Natural killer cell treated with Interleukin-12 subunit alpha and Interleukin-12 subunit beta and Interleukin-15 and Interleukin-18, amount 100 ng/mL, for 72 hours (primary cell): ENCODE results near the gene TRIM72. TPM values are rescaled to one million over a fixed set of nuclear protein-coding genes. Genes with fewer than 3 reads are reported as not detected.
"Not testable (repeated sequence)": the region's sequence is repeated elsewhere in the genome, so short reads cannot be mapped to it uniquely, and the experiment has no call there.

Experiments used
- ATAC-seq, 2 donors: fragments of 150-1000 bp; cut with Tn5 transposase in 1 of 2; sonication (Bioruptor Pico), chemical (Tn5 transposase) in 1 of 2; 2 replicates each; pipeline ENCODE4 v1.10.0; 2021
- DNase-seq: peaks from one replicate; pipeline ENCODE4 v3.0.0; 2022; ENCODE audit warnings: low spot score
- H3K27ac Mint-ChIP-seq, 2 donors: 1 replicate in 1 of 2; 2 replicates in 1 of 2; pipeline ENCODE4 v1.8.0; 2022; ENCODE audit warnings: mixed read lengths in 2 of 2, mild to moderate bottlenecking in 1 of 2, moderate library complexity in 1 of 2
- H3K27me3 Mint-ChIP-seq, 2 donors: 1 replicate in 1 of 2; 2 replicates in 1 of 2; pipeline ENCODE4 v1.8.0; 2022; ENCODE audit warnings: mixed read lengths in 2 of 2
- H3K36me3 Mint-ChIP-seq: one replicate; pipeline ENCODE4 v1.8.0; 2022; ENCODE audit warnings: mixed read lengths
- H3K4me1 Mint-ChIP-seq, 2 donors: 1 replicate in 1 of 2; 2 replicates in 1 of 2; pipeline ENCODE4 v1.8.0; 2022; ENCODE audit warnings: low read depth in 2 of 2, mixed read lengths in 2 of 2, mild to moderate bottlenecking in 1 of 2
- H3K4me3 Mint-ChIP-seq: one replicate; pipeline ENCODE4 v1.8.0; 2022; ENCODE audit warnings: mixed read lengths
- H3K9me3 Mint-ChIP-seq: 2 replicates; pipeline ENCODE4 v1.8.0; 2022; ENCODE audit warnings: mixed read lengths
- total RNA-seq, 2 donors: library from RNA; stranded (reverse); gene quantifications; one replicate each; pipeline ENCODE4 v1.2.3, GENCODE V29; 2022

TRIM72 gene
- total RNA-seq, 2 donors from 2014 or later, result 0.06 TPM; not detected in 1

- H3K9me3 Mint-ChIP-seq, result no peaks in the 10 kb centered on the region
- DNase-seq (no peak), ATAC-seq (peak; percentile 39 to 57)
- peak overlapping the region; percentile 1 for H3K4me3 Mint-ChIP-seq
- H3K36me3 Mint-ChIP-seq, result peaks cover 25% of the 10 kb centered on the region
- H3K27ac Mint-ChIP-seq, result peak overlapping the region; percentile 29 to 60
- H3K27me3 Mint-ChIP-seq, result no peaks in the 10 kb centered on the region
- H3K4me1 Mint-ChIP-seq, result peaks cover 48 to 60% of the 10 kb centered on the region in 2 donors
These were observed 17.4 kb upstream of the TRIM72 start for GRCh38 chr16:31196324-31197088.

- H3K36me3 Mint-ChIP-seq, result peaks cover 17% of the 10 kb centered on the region
- ATAC-seq (no peak), DNase-seq (no peak)
- H3K4me1 Mint-ChIP-seq, result peaks cover 47 to 58% of the 10 kb centered on the region in 2 donors
- peak overlapping the region; percentile 36 to 48 for H3K27ac Mint-ChIP-seq
- no peak overlapping the region for H3K4me3 Mint-ChIP-seq
- no peaks in the 10 kb centered on the region for H3K27me3 Mint-ChIP-seq
- H3K9me3 Mint-ChIP-seq, result no peaks in the 10 kb centered on the region
These were observed 15.6 kb upstream of the TRIM72 start for GRCh38 chr16:31198207-31198882.

- Mint-ChIP-seq H3K36me3 (peaks cover 13% of the 10 kb centered on the region), H3K27ac (peak overlapping the region; percentile 36 to 48), H3K4me3 (peak overlapping the region; percentile 11), H3K9me3 (no peaks in the 10 kb centered on the region), H3K27me3 (no peaks in the 10 kb centered on the region), H3K4me1 (peaks cover 48 to 56% of the 10 kb centered on the region in 2 donors)
- DNase-seq (no peak), ATAC-seq (no peak)
These were observed 14.4 kb upstream of the TRIM72 start for GRCh38 chr16:31199430-31200041.

DNA sequence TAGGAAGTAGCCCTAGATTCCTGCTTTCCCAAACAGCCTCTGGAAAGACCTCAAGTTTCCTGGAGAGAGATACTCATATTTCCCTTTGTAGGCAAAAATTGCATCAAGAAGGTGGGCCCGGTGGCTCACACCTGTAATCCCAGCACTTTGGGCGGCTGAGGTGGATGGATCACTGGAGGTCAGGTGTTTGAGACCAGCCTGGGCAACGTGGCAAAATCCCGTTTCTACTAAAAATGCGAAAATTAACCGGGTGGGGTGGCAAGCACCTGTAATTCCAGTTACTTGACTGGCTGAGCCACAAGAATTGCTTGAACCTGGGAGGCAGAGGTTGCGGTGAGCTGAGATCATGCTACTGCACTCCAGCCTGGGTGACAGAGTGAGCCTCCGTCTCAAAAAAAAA lies 13.8 kb upstream of the TRIM72 start:
- not testable (repeated sequence) for H3K9me3 Mint-ChIP-seq, DNase-seq, ATAC-seq, H3K27me3 Mint-ChIP-seq
- H3K36me3 Mint-ChIP-seq, result peaks cover 13% of the 10 kb centered on the region
- peaks cover 48 to 52% of the 10 kb centered on the region in 2 donors for H3K4me1 Mint-ChIP-seq
- peak overlapping the region; percentile 36 to 48 for H3K27ac Mint-ChIP-seq
- peak overlapping the region; percentile 11 for H3K4me3 Mint-ChIP-seq

DNA sequence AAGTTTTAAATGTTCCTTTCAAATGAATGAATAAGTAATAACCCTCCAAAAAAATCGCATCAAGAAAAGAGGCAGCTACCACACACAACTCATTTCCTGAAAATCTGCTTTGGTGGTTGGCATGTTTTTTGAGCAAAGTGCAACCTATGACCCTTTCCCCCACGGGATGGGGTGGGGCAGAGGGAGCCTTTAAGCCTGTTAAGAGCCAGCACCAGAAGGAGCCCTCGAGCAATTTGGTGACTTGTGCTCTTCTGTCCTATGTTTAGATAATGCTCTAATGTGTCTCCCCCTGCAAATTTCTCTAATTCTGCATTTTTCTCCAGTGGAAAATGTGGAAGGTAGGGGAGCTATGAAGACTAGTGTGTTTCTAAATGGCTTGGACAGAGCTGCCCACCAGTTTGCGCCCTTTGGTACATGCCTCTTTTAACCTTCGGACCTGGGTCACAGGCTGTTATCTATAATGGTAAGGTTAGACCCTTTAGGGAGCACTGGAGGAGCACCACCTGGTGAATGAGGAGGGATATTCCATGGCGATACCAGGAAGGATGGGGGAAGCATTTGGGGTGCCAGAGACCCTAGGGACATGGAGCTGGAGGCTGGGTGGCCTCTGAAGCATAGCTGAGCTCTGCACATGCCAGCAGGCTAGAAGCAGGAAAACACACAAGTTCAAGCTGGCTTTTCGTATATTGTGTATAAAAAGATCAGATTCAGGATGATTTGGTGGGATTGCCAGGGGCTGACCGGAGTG lies 12.9 kb upstream of the TRIM72 start:
- DNase-seq (no peak), ATAC-seq (peak in 1 of 2 donors; percentile 41)
- Mint-ChIP-seq H3K36me3 (peaks cover 12% of the 10 kb centered on the region), H3K4me1 (peaks cover 50 to 53% of the 10 kb centered on the region in 2 donors), H3K27me3 (no peaks in the 10 kb centered on the region), H3K27ac (peak overlapping the region; percentile 83 to 93), H3K4me3 (peak overlapping the region; percentile 92), H3K9me3 (no peaks in the 10 kb centered on the region)

DNA sequence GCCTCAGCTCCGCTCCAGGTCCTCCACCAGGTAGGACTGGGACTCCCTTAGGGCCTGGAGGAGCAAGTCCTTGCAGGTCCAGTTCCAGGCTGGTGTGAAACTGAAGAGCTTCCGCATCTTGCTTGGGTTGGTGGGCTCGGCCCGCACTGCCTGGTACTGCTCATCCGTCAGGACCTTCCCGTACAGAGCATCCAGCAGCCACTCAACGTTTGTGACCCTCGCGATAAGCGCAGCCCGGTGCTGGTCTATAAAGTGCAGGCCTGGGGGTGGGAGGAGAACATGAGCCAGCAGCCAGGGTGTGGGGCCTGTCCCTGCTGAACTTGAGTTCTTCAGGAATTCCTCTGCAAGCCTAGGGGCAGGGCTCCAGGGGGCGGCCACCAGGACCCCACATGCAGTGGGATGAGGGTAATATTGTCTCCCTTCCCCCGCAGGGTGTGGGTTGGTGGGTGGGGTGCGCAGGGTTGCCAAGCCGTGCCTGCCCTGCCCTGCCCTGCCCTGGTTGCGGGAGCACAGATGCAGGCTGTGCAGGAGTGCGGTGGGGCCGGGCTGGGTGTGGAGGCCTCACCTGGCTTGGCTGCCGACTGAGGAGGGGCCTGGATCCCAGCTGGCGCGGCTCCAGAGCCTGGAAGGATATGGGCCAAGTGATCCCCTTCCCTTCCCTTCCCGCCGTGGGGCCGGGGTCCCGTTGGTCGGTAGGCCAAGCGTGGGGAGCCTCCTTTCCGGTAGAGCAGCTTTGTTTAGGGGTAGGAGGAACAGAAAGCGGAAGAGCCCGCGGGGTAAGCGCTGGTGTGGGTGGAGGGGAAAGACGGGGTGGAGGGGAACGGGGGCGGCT lies 12.1 kb upstream of the TRIM72 start:
- Mint-ChIP-seq H3K9me3 (no peaks in the 10 kb centered on the region), H3K27ac (peak overlapping the region; percentile 83 to 93), H3K27me3 (no peaks in the 10 kb centered on the region), H3K4me3 (peak overlapping the region; percentile 92), H3K4me1 (peaks cover 45 to 53% of the 10 kb centered on the region in 2 donors), H3K36me3 (peaks cover 8% of the 10 kb centered on the region)
- ATAC-seq, result peak; percentile 71 to 79
- peak; percentile 69 for DNase-seq

- Mint-ChIP-seq H3K4me3 (peak within 1 kb of the TSS; percentile 92), H3K27ac (peak within 1 kb of the TSS; percentile 83 to 93), H3K4me1 (peaks cover 45 to 53% of the 10 kb centered on the region in 2 donors), H3K27me3 (no peaks in the 10 kb centered on the region), H3K36me3 (peaks cover 8% of the 10 kb centered on the region), H3K9me3 (no peaks in the 10 kb centered on the region)
- DNase-seq (no peak), ATAC-seq (peak; percentile 62 to 70)
These were observed 11.2 kb upstream of the TRIM72 start, which contains the start of gene PYCARD for GRCh38 chr16:31202414-31203375. Gene PYCARD (minus strand): TSS chr16:31202760. CDS start chr16:31202690, 70 bp downstream.

DNA sequence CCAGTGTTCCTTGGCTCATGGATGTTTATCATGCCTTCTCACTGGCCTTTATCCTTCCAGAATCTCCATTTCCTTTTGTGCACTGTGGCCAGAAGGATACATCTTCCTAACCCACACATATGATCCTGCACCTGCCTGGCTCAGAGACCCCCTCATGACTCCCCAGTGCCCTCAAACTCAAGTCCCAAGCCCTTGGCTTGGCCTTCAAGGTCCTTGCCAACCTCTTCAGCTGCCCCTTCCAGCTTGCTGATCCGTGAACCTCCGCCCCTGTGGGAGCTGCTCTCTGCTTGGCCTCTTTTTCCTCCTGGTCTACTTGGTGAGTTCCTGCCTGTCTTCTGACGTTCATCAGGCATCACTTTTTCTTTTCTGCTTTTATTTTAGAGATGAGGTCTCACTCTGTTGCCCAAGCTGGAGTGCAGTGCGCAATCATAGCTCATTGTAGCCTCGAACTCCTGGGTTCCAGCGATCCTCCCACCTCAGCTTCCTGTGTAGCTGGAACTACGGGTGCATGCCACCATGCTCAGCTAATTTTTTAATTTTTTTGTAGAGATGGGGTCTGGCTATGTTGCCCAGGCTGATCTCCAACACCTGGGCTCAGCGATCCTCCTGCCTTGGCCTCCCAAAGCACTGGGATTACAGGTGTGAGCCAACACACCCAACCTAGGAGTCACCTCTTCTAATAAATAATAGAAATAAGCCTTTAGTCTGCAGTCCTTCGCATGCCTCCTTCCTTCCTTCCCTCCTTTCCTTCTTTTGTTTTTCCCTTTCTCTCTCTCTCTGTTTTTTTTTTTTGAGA lies 8.8 kb upstream of the TRIM72 start:
- peak overlapping the region in 1 of 2 donors; percentile 78 for H3K27ac Mint-ChIP-seq
- H3K4me1 Mint-ChIP-seq, result peaks cover 29 to 35% of the 10 kb centered on the region in 2 donors
- ATAC-seq (no peak), DNase-seq (no peak)
- no peaks in the 10 kb centered on the region for H3K27me3 Mint-ChIP-seq
- H3K4me3 Mint-ChIP-seq, result no peak overlapping the region
- no peaks in the 10 kb centered on the region for H3K36me3 Mint-ChIP-seq
- H3K9me3 Mint-ChIP-seq, result no peaks in the 10 kb centered on the region

DNA sequence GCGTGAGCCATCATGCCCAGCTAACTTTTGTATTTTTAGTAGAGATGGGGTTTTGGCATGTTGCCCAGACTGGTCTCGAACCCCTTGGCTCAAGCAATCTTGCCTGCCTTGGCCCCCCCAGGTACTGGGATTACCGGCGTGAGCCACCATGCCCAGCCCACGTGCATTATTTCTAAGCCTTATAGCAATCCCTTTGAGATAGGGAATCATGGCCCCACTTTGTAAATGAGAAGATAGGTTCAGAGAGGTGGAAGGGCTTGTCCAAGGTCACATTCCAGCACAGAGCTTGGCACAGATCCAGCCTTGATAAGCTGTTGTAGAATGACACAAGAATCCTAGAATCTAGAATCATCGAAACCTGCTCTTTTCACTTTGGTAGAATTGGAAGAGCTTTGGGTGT lies 7.1 kb upstream of the TRIM72 start:
- ATAC-seq, result no peak

DNA sequence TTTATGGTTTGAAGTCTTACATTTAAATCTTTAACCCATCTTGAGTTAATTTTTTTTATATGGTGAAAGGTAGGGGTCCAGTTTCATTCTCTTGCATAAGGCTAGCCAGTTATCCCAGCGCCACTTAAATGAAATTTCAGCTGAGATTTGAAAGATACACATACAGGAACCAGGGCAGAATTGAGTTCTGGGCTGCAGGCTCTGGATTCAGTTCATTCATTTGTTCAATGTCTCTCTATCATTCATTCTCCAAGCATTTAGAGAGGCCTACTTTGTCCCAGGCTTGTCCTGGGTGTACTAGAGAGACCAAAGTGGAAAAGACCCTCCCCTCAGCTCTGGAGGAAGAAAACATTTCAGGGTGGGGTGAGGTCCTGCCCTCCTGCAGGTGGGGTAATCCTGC lies 577 bp upstream of the TRIM72 start:
- Mint-ChIP-seq H3K4me1 (peaks cover 15 to 18% of the 10 kb centered on the region in 2 donors), H3K4me3 (no peak overlapping the region)
- no peak for ATAC-seq

More for the DNA sequence above, 7.1 kb upstream of the TRIM72 start:
- Mint-ChIP-seq H3K9me3 (no peaks in the 10 kb centered on the region), H3K36me3 (no peaks in the 10 kb centered on the region), H3K27ac (peak overlapping the region in 1 of 2 donors; percentile 78), H3K27me3 (peaks cover 0 to 2% of the 10 kb centered on the region in 2 donors), H3K4me1 (peaks cover 20 to 28% of the 10 kb centered on the region in 2 donors), H3K4me3 (no peak overlapping the region)
- DNase-seq, result no peak

DNA sequence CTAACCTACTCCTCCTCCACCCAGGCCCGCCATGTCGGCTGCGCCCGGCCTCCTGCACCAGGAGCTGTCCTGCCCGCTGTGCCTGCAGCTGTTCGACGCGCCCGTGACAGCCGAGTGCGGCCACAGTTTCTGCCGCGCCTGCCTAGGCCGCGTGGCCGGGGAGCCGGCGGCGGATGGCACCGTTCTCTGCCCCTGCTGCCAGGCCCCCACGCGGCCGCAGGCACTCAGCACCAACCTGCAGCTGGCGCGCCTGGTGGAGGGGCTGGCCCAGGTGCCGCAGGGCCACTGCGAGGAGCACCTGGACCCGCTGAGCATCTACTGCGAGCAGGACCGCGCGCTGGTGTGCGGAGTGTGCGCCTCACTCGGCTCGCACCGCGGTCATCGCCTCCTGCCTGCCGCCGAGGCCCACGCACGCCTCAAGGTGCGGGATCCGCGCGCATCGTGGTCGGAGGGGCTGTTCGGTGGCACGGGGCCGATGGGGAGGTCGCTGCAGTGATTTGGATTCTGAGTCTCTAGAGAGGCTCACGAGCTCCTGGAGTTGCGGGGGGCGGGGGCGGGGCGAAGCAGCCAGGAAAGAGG lies 878 bp downstream of the TRIM72 start:
- H3K9me3 Mint-ChIP-seq, result no peaks in the 10 kb centered on the region
- peaks cover 7 to 21% of the 10 kb centered on the region in 2 donors for H3K27me3 Mint-ChIP-seq
- H3K4me1 Mint-ChIP-seq, result peaks cover 15 to 18% of the 10 kb centered on the region in 2 donors
- H3K36me3 Mint-ChIP-seq, result no peaks in the 10 kb centered on the region
- ATAC-seq (peak in 1 of 2 donors; percentile 7), DNase-seq (no peak)
- H3K27ac Mint-ChIP-seq, result no peak overlapping the region
- peak overlapping the region; percentile 81 for H3K4me3 Mint-ChIP-seq

More for the DNA sequence above, 577 bp upstream of the TRIM72 start:
- Mint-ChIP-seq H3K9me3 (no peaks in the 10 kb centered on the region), H3K27me3 (peaks cover 7 to 15% of the 10 kb centered on the region in 2 donors), H3K27ac (no peak overlapping the region), H3K36me3 (no peaks in the 10 kb centered on the region)
- DNase-seq, result no peak
